B cell (primary cell): ENCODE measurements around the gene PSMB5. TPM values are rescaled to one million over a fixed set of nuclear protein-coding genes. Genes with fewer than 3 reads are reported as not detected.

Experiments used
- ATAC-seq: fragments of 200-7000 bp; cut with Tn5 transposase; one replicate; pipeline ENCODE4 v1.10.0; 2021; ENCODE audit warnings: low read depth, mild to moderate bottlenecking, moderate number of reproducible peaks, moderate library complexity
- CTCF ChIA-PET: fragments of 350-600 bp; sonication (Branson Sonifier 250); formaldehyde crosslinking; loops from one replicate; lab custom pipeline; 2021; ENCODE audit warnings: antibody characterized with exemption, inconsistent platforms; lab: Charles Lee
- POLR2A ChIA-PET: fragments of 350-600 bp; sonication (Branson Sonifier 250); formaldehyde crosslinking; loops from one replicate; lab custom pipeline; 2021; ENCODE audit warnings: antibody characterized with exemption; lab: Charles Lee
- DNase-seq: peaks from one replicate; pipeline ENCODE4 v3.0.0; 2013
- H2AFZ ChIP-seq: 2 replicates; pipeline ENCODE4 v1.6.1; 2012; ENCODE audit warnings: mild to moderate bottlenecking, low read depth, low read length; ENCODE audit not compliant: insufficient read depth, poor library complexity, severe bottlenecking
- H3K27ac ChIP-seq, 2 donors: 1 replicate in 1 of 2; 2 replicates in 1 of 2; pipeline ENCODE4 v1.5.1; 2012 to 2013; ENCODE audit warnings: low read length in 2 of 2, mild to moderate bottlenecking in 2 of 2, moderate library complexity in 1 of 2
- H3K27me3 ChIP-seq, 4 experiments: fragments of 200-600 bp in 1 of 4; sonication (generic) in 1 of 4; replicated peaks in 1 of 4; 1 replicate in 2 of 4; 2 replicates in 2 of 4; pipeline versions ENCODE4 v1.6.1 to v1.7.0; 2013 to 2016; ENCODE audit warnings: low read length in 3 of 4, mild to moderate bottlenecking in 2 of 4, mixed read lengths in 1 of 4, moderate library complexity in 1 of 4; ENCODE audit not compliant: insufficient read depth in 4 of 4, control insufficient read depth in 3 of 4; ENCODE audit errors: control extremely low read depth in 1 of 4
- H3K36me3 ChIP-seq, 2 experiments: replicated peaks in 1 of 2; 1 replicate in 1 of 2; 2 replicates in 1 of 2; pipeline versions ENCODE4 v1.6.1 to v1.7.1; 2013; ENCODE audit warnings: low read length in 1 of 2; ENCODE audit not compliant: insufficient read depth in 2 of 2, control insufficient read depth in 1 of 2; ENCODE audit errors: control extremely low read depth in 1 of 2, extremely low read depth in 1 of 2
- H3K4me1 ChIP-seq, 2 donors: fragments of 200-600 bp in 1 of 2; sonication (generic) in 1 of 2; 1 replicate in 1 of 2; 2 replicates in 1 of 2; pipeline versions ENCODE4 v1.5.1 to v1.6.1; 2013 to 2017; ENCODE audit warnings: low read length in 2 of 2; ENCODE audit not compliant: control insufficient read depth in 2 of 2, insufficient read depth in 2 of 2
- H3K4me2 ChIP-seq: replicated peaks from 2 replicates; pipeline ENCODE3; 2012; ENCODE audit warnings: mild to moderate bottlenecking, low read depth, low read length; ENCODE audit not compliant: poor library complexity, severe bottlenecking
- H3K4me3 ChIP-seq, 5 experiments: fragments of 200-600 bp in 1 of 5; sonication (generic) in 1 of 5; 1 replicate in 3 of 5; 2 replicates in 2 of 5; pipeline versions ENCODE4 v1.5.1 to v1.7.0; 2011 to 2016; ENCODE audit warnings: low read length in 4 of 5, mild to moderate bottlenecking in 4 of 5, low read depth in 2 of 5, control low read depth in 1 of 5, moderate library complexity in 1 of 5; ENCODE audit not compliant: insufficient read depth in 1 of 5; ENCODE audit errors: control extremely low read depth in 1 of 5, extremely low read depth in 1 of 5
- H3K79me2 ChIP-seq: fragments of 200-600 bp; sonication (generic); one replicate; pipeline ENCODE4 v1.6.0; 2016; ENCODE audit warnings: low read length; ENCODE audit not compliant: control insufficient read depth, insufficient read depth
- H3K9ac ChIP-seq: fragments of 200-600 bp; sonication (generic); 2 replicates; pipeline ENCODE4 v1.6.1; 2017; ENCODE audit warnings: mild to moderate bottlenecking, low read length, moderate library complexity
- H3K9me3 ChIP-seq, 3 donors: one replicate each; pipeline versions ENCODE4 v1.6.1 to v1.7.1; 2013; ENCODE audit warnings: low read length in 2 of 3; ENCODE audit not compliant: control insufficient read depth in 2 of 3, insufficient read depth in 1 of 3; ENCODE audit errors: control extremely low read depth in 1 of 3
- H4K20me1 ChIP-seq: 2 replicates; pipeline ENCODE4 v1.6.0; 2012; ENCODE audit warnings: mild to moderate bottlenecking, low read length; ENCODE audit not compliant: insufficient read depth, control insufficient read depth, poor library complexity, severe bottlenecking
- H3K27ac Mint-ChIP-seq: one replicate; pipeline ENCODE4 v1.8.0; 2021; ENCODE audit warnings: mixed read lengths
- H3K27me3 Mint-ChIP-seq: one replicate; pipeline ENCODE4 v1.8.0; 2021; ENCODE audit warnings: mixed read lengths
- H3K4me1 Mint-ChIP-seq: one replicate; pipeline ENCODE4 v1.8.0; 2021; ENCODE audit warnings: mixed read lengths
- H3K4me3 Mint-ChIP-seq: one replicate; pipeline ENCODE4 v1.8.0; 2021; ENCODE audit warnings: mixed read lengths
- H3K9me3 Mint-ChIP-seq: one replicate; pipeline ENCODE4 v1.8.0; 2022; ENCODE audit warnings: mixed read lengths; ENCODE audit not compliant: insufficient read depth
- CTCF ChIP-seq: fragments of 200-600 bp; IDR thresholded peaks from one replicate; pipeline ENCODE4 v1.8.0; 2022; ENCODE audit warnings: antibody characterized with exemption, mild to moderate bottlenecking
- EZH2 ChIP-seq: IDR thresholded peaks from 2 replicates; pipeline ENCODE4 v1.6.1; 2012; ENCODE audit warnings: borderline replicate concordance, low read depth, mild to moderate bottlenecking, moderate library complexity, low read length; ENCODE audit not compliant: insufficient read depth, poor library complexity, severe bottlenecking
- WGBS: methylation state at CpG from one replicate; pipeline ENCODE4 v1.1.5; 2013; ENCODE audit warnings: missing lambda C conversion rate; ENCODE audit not compliant: insufficient coverage; 5-methylcytosine and 5-hydroxymethylcytosine counted together
- intact Hi-C: fragments of 100-400 bp; cut with micrococcal nuclease; formaldehyde crosslinking; loops from one replicate; pipeline ENCODE4 v1.10.0; 2022
- polyA plus RNA-seq: library from polyadenylated mRNA; depleted of rRNA; stranded (reverse); fragments of >200 nt; gene quantifications from 2 replicates; pipeline ENCODE4 v1.2.3, GENCODE V29; 2012
- total RNA-seq, 2 donors: library from RNA; stranded (reverse); fragments of 120-200 nt in 1 of 2; gene quantifications; 1 replicate in 1 of 2; 2 replicates in 1 of 2; pipeline versions ENCODE4 v1.2.3 to v1.2.4, GENCODE V29; 2013 to 2022

PSMB5 gene
- total and polyA plus RNA-seq, 2 donors (not counting 1 experiment from before 2014, with no cell fraction given) = 16.5 to 29.0 TPM

DNA sequence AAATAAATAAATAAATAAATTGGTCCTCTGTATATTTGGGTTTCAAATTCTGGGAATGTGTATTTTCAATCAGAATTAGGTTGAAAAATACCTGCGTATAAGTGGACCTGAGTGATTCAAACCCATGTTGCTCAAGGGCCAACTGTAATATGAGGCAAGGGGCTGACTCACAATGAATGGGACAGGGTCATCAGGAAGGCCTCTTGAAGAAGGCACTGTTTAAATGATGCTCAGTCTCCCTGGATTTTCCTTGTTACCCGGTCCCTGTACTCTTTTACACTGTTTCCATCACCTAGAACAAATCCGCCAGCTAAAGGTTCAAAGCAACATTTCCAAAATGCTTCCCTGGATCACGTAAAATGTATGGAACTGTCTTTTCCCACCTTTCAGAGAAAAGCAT lies 3.8 kb downstream of the PSMB5 start:
- TF ChIP-seq CTCF = no peak
- no peak for TF ChIP-seq EZH2
- intact Hi-C loops = no loop called here
- no peak overlapping the region for H3K4me3 Mint-ChIP-seq

GRCh38 chr14:23028799-23029198 lies 5.9 kb downstream of the PSMB5 start:
- H3K79me2 ChIP-seq = peaks cover 15% of the 10 kb centered on the region
- no peak overlapping the region for H3K4me3 ChIP-seq
- intact Hi-C loops = no loop called here
- ChIA-PET POLR2A (interaction anchor here (0.6 kb wide), 1 partner anchor 101 kb away, joined by 3 read pairs; no protein-coding TSS in a partner anchor), CTCF (interaction anchor here (1.2 to 2.0 kb wide), 2 partner anchors 22 to 29 kb away, joined by 4 to 9 read pairs; no protein-coding TSS in a partner anchor)
- no peak overlapping the region for H3K4me3 Mint-ChIP-seq
- H3K4me1 ChIP-seq = peaks cover 4 to 10% of the 10 kb centered on the region in 2 donors
- H3K27ac ChIP-seq = no peak overlapping the region
- H3K4me2 ChIP-seq = no peak overlapping the region
- no peaks in the 10 kb centered on the region for H3K27me3 Mint-ChIP-seq
- peaks cover 4 to 39% of the 10 kb centered on the region in 2 experiments for H3K36me3 ChIP-seq
- H3K9me3 Mint-ChIP-seq = no peaks in the 10 kb centered on the region
- no peak overlapping the region for H3K27ac Mint-ChIP-seq
- no peaks in the 10 kb centered on the region for H3K27me3 ChIP-seq
- H3K9ac ChIP-seq = no peak overlapping the region
- ATAC-seq (no peak), DNase-seq (no peak)
- TF ChIP-seq CTCF (no peak), EZH2 (no peak)
- H4K20me1 ChIP-seq = no peaks in the 10 kb centered on the region
- H3K4me1 Mint-ChIP-seq = peaks cover 26% of the 10 kb centered on the region
- H3K9me3 ChIP-seq = no peaks in the 10 kb centered on the region
- no peak overlapping the region for H2AFZ ChIP-seq
- 79% methylated on average over 2 of the region's 2 CpGs for WGBS

More for the DNA sequence above, 3.8 kb downstream of the PSMB5 start:
- no peak overlapping the region for H2AFZ ChIP-seq
- no peak for DNase-seq
- POLR2A ChIA-PET = no interaction called here
- CTCF ChIA-PET = interaction anchor here (1.2 to 1.7 kb wide), 3 partner anchors 9 to 36 kb away, joined by 3 to 7 read pairs (median 4); no protein-coding TSS in a partner anchor
- H4K20me1 ChIP-seq = no peaks in the 10 kb centered on the region
- Mint-ChIP-seq H3K27me3 (no peaks in the 10 kb centered on the region), H3K9me3 (no peaks in the 10 kb centered on the region), H3K27ac (no peak overlapping the region), H3K4me1 (peaks cover 39% of the 10 kb centered on the region)
- no peak overlapping the region for H3K9ac ChIP-seq
- peaks cover 14 to 23% of the 10 kb centered on the region in 2 donors for H3K4me1 ChIP-seq
- no peaks in the 10 kb centered on the region for H3K27me3 ChIP-seq
- 94% methylated on average over 3 of the region's 4 CpGs for WGBS
- H3K9me3 ChIP-seq = no peaks in the 10 kb centered on the region
- peaks cover 4 to 30% of the 10 kb centered on the region in 2 experiments for H3K36me3 ChIP-seq
- H3K79me2 ChIP-seq = peaks cover 22% of the 10 kb centered on the region
- H3K4me2 ChIP-seq = no peak overlapping the region
- no peak overlapping the region for H3K4me3 ChIP-seq
- no peak for ATAC-seq
- H3K27ac ChIP-seq = no peak overlapping the region
